ENCODE results near the gene EPM2AIP1. TPM values are rescaled to one million over a fixed set of nuclear protein-coding genes. Genes with fewer than 3 reads are reported as not detected.
"Not testable (repeated sequence)": the region's sequence is repeated elsewhere in the genome, so short reads cannot be mapped to it uniquely, and the experiment has no call there.

The EPM2AIP1 gene
- total and polyA plus RNA-seq, 5 experiments from 2014 or later = 5.1 to 43.5 (median 6.1) TPM

DNA sequence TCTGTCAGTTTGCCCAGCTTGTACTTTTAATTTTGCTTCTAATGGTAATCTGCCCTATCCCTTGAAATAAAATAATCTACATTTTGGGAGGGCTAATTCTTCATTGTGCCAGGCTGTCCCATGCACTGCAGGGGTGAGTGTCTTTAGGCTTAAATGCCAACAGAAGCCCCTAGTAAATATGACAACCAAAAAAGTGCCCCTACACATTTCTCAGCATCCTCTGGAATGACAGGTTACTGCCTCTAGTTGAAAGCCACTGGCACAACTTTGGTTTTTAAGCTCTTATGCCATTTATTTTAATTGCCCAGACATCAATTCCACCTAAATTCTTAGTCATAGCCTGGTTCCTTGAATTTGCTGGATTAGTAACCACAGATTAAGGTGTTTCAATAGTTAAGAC lies 3.4 kb downstream of the EPM2AIP1 start:
- H3K27ac Mint-ChIP-seq = peak overlapping the region in 5 of 10 donors; percentile 12 to 72 (median 52)
- peaks cover 13 to 35% (median 23%) of the 10 kb centered on the region in 4 donors for H3K4me1 Mint-ChIP-seq
- H3K36me3 Mint-ChIP-seq = peaks cover 6 to 37% (median 34%) of the 10 kb centered on the region in 3 donors
- peaks cover 0 to 8% (median 3%) of the 10 kb centered on the region in 9 donors for H3K9me3 Mint-ChIP-seq
- peak overlapping the region in 8 of 10 donors; percentile 16 to 74 (median 54) for H3K4me3 Mint-ChIP-seq
- DNase-seq = no peak
- no peak for ATAC-seq
- POLR2A ChIA-PET = no interaction called here
- H3K27me3 Mint-ChIP-seq = no peaks in the 10 kb centered on the region

DNA sequence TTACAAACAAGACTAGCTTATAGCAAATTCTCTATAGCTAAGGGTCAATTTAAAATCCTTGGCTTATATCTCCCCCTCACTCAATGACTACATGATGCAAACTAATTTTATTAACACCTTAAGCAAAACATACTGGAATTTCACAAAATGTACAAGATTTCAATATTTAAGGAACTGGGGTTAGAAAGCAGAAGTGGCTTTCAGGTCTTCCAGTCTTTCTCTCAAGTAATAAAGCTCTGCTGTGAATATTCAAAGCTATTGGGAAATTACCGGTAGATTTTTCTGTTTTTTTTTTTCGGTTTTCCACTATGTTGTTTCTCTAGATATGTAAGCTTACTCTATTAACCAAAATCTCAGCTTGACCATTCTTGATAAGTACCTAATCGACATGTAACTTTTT lies 3.9 kb downstream of the EPM2AIP1 start:
- peak overlapping the region in 9 of 10 donors; percentile 34 to 74 (median 56) for H3K4me3 Mint-ChIP-seq
- DNase-seq (no peak), ATAC-seq (no peak)
- peaks cover 0 to 8% (median 3%) of the 10 kb centered on the region in 9 donors for H3K9me3 Mint-ChIP-seq
- POLR2A ChIA-PET = interaction anchor here (0.6 to 1.4 kb wide), 2 partner anchors 44 to 1428 kb away, joined by 4 to 5 read pairs; partner anchors contain the start of gene TRANK1
- H3K4me1 Mint-ChIP-seq = peaks cover 13 to 35% (median 23%) of the 10 kb centered on the region in 4 donors
- no peaks in the 10 kb centered on the region for H3K27me3 Mint-ChIP-seq
- H3K27ac Mint-ChIP-seq = peak overlapping the region in 8 of 10 donors; percentile 1 to 72 (median 43)
- peaks cover 6 to 43% (median 39%) of the 10 kb centered on the region in 3 donors for H3K36me3 Mint-ChIP-seq

DNA sequence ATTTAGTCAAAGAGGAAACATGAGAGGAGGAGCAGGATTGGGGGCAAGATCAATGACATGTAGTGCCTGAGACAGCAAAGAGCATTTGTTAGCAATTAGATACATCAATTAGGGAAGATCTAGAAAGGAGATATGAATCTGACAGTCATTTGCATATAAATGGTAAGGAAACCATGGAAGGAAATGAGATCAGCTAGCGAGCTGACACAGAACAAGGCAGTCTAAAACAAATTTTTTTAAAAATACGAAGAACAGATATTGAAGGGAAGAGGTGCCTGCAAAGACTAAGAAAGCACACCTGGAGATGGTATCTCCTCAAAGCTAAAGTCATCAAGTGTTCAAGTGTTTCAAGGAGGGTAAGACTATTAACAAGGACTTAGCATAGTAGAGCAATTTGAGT lies 4.6 kb downstream of the EPM2AIP1 start:
- peaks cover 0 to 8% (median 3%) of the 10 kb centered on the region in 9 donors for H3K9me3 Mint-ChIP-seq
- H3K4me1 Mint-ChIP-seq = peaks cover 13 to 35% (median 23%) of the 10 kb centered on the region in 4 donors
- H3K36me3 Mint-ChIP-seq = peaks cover 6 to 50% (median 45%) of the 10 kb centered on the region in 3 donors
- no peaks in the 10 kb centered on the region for H3K27me3 Mint-ChIP-seq
- H3K27ac Mint-ChIP-seq = peak overlapping the region; percentile 8 to 79 (median 44)
- POLR2A ChIA-PET = interaction anchor here (1.4 kb wide), 1 partner anchor 44 kb away, joined by 4 read pairs; the partner anchor contains the start of gene TRANK1
- ATAC-seq (no peak), DNase-seq (peak in 1 of 10 donors; percentile 8)
- H3K4me3 Mint-ChIP-seq = peak overlapping the region in 9 of 10 donors; percentile 30 to 61 (median 47)

DNA sequence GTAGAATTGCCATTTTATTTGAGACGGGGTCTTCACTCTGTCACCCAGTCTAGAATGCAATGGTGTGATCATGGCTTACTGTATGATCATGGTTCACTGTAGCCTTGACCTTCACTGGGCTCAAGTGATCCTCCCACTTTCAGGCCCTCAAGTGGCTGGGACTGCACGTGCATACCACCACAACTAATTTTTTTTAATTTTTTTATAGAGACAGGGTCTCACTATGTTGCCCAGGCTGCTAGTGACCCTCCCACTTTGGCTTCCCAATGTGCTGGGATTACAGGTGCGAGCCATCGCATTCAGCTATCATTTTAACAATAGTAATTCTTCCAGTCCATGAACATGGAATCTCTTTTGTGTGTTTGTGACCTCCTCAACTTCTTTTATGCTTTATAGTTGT lies 11.9 kb downstream of the EPM2AIP1 start:
- H3K9me3 Mint-ChIP-seq = peaks cover 2 to 33% (median 21%) of the 10 kb centered on the region in 9 donors
- no peaks in the 10 kb centered on the region for H3K27me3 Mint-ChIP-seq
- H3K36me3 Mint-ChIP-seq = peaks cover 17 to 61% (median 56%) of the 10 kb centered on the region in 3 donors
- H3K27ac Mint-ChIP-seq = no peak overlapping the region
- POLR2A ChIA-PET = interaction anchor here (1.0 kb wide), 1 partner anchor 12 kb away, joined by 3 read pairs; the partner anchor contains the start of gene EPM2AIP1
- DNase-seq (no peak), ATAC-seq (no peak)
- no peak overlapping the region for H3K4me3 Mint-ChIP-seq
- H3K4me1 Mint-ChIP-seq = peaks cover 0 to 5% (median under 1%) of the 10 kb centered on the region in 4 donors

DNA sequence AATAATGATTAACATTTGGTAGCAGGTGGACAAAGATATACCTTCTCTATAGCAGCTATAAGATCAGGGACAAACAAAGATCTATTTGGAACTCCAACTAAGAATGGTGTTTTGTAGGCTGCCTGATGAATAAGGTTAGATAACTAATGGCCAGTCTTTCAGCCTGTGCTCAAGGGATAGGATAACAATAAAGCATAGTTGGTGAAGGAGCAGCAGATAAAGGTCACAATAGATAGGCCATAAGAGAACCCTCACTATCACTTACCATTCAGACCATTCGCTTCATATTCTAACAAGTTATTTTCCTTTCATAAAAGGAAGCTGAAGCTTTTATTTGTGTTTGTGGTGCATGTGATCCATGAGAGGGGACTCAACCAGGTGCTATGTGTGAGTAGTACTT lies 19.8 kb downstream of the EPM2AIP1 start:
- Mint-ChIP-seq H3K4me1 (peaks cover 8 to 23% (median 19%) of the 10 kb centered on the region in 4 donors), H3K27ac (no peak overlapping the region), H3K27me3 (no peaks in the 10 kb centered on the region), H3K4me3 (no peak overlapping the region), H3K9me3 (peaks cover 0 to 16% (median 2%) of the 10 kb centered on the region in 9 donors), H3K36me3 (peaks cover 0 to 9% (median 7%) of the 10 kb centered on the region in 3 donors)
- ATAC-seq (no peak), DNase-seq (no peak)
- POLR2A ChIA-PET = no interaction called here

DNA sequence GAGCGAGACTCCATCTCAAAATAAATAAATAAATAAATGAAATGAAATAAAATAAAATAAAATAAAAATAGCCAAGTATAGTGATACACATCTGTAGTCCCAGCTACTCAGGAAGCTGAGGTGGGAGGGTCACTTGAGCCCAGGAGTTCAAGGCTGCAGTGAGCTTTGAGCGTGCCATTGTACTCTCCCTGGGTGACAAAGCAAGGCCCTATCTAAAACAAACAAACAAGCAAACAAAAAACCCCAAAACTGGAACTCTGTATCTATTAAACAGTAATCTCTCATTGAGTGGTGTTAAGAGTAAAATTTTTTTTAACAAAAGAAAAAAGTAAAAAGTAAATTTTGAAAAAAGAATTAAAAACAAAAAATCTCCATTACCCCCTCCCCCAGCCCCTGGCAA lies 20.8 kb downstream of the EPM2AIP1 start:
- H3K27ac Mint-ChIP-seq = no peak overlapping the region
- H3K4me3 Mint-ChIP-seq = no peak overlapping the region
- H3K27me3 Mint-ChIP-seq = no peaks in the 10 kb centered on the region
- H3K36me3 Mint-ChIP-seq = peaks cover 0 to 9% (median 5%) of the 10 kb centered on the region in 3 donors
- DNase-seq (no peak), ATAC-seq (no peak)
- POLR2A ChIA-PET = no interaction called here
- H3K9me3 Mint-ChIP-seq = peaks cover 0 to 7% (median 0%) of the 10 kb centered on the region in 9 donors
- peaks cover 8 to 23% (median 19%) of the 10 kb centered on the region in 4 donors for H3K4me1 Mint-ChIP-seq

DNA sequence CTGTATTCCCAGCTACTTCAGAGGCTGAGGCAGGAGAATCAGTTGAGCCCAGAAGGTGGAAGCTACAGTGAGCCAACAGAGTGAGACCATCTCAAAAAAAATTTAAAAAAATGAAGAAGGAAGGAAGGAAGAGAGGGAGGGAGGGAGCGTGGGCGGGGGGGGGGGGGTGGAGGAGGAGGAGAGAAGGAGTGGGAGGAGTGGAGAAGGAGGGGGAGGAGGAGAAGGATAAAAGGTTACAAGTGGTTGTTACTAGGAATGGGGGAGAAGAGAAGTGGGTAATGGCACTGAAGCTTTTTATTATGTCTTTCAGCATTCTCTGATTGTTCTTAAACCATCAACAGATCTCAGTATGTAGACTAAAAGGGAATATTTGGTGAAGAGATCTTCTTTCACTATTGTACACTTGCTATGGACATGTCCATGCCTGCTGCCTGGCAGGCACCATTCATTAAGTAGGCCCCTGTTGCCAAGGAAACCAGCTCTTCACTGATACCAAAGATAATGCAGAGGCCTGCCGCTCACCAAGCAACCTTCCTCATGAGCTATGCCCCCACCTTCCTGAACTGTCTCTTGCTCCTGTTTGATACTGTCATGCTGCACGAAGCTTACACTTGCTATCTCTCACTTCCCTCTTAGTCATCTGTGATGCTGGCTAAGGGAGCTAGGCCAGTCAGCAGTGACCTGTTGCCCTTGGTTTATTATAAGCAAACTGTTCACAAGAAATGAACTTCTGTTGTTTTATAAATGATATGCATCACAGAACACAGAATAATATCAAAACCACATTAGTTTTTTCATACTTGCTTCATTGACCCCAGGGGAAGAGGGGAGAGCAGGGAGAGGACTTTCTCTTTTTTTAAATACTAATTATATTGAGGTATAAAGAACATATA lies 23.1 kb downstream of the EPM2AIP1 start:
- H3K4me3 Mint-ChIP-seq = peak overlapping the region in 4 of 10 donors; percentile 14 to 44 (median 32)
- peak overlapping the region in 8 of 10 donors; percentile 41 to 90 (median 52) for H3K27ac Mint-ChIP-seq
- peaks cover 0 to 9% (median 5%) of the 10 kb centered on the region in 3 donors for H3K36me3 Mint-ChIP-seq
- peaks cover 0 to under 1% (median 0%) of the 10 kb centered on the region in 9 donors for H3K9me3 Mint-ChIP-seq
- H3K4me1 Mint-ChIP-seq = peaks cover 8 to 27% (median 19%) of the 10 kb centered on the region in 4 donors
- peak; percentile 84 to 93 for ATAC-seq
- DNase-seq = peak in 5 of 10 donors; percentile 11 to 65 (median 24)
- POLR2A ChIA-PET = interaction anchor here (0.8 to 1.0 kb wide), 2 partner anchors 23 kb away, joined by 3 read pairs; partner anchors contain the start of genes EPM2AIP1 and MLH1
- H3K27me3 Mint-ChIP-seq = no peaks in the 10 kb centered on the region

DNA sequence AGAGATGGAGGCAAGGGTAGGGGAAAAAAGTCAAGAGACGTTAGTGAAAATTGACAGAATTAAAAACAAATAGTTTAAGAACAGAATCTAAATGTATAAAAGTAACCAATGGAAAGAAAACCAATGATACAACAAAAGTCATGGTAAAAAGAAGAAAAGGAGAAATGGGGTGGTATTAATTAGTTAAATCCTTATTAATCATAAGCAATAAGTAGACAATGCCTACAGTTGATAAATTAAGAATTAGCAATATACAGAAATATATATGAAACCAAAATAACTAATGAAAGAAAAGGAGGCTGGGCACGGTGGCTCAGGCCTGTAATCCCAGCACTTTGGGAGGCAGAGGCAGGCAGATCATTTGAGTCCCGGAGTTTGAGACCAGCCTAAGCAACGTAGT lies 23.8 kb downstream of the EPM2AIP1 start:
- no peaks in the 10 kb centered on the region for H3K27me3 Mint-ChIP-seq
- peaks cover 0 to 7% (median 3%) of the 10 kb centered on the region in 3 donors for H3K36me3 Mint-ChIP-seq
- H3K27ac Mint-ChIP-seq = peak overlapping the region in 5 of 10 donors; percentile 41 to 90 (median 58)
- H3K9me3 Mint-ChIP-seq = no peaks in the 10 kb centered on the region
- peak overlapping the region in 1 of 10 donors; percentile 44 for H3K4me3 Mint-ChIP-seq
- POLR2A ChIA-PET = interaction anchor here (0.8 kb wide), 1 partner anchor 24 kb away, joined by 3 read pairs; the partner anchor contains the start of genes EPM2AIP1 and MLH1
- no peak for DNase-seq
- ATAC-seq = no peak
- H3K4me1 Mint-ChIP-seq = peaks cover 8 to 32% (median 19%) of the 10 kb centered on the region in 4 donors

DNA sequence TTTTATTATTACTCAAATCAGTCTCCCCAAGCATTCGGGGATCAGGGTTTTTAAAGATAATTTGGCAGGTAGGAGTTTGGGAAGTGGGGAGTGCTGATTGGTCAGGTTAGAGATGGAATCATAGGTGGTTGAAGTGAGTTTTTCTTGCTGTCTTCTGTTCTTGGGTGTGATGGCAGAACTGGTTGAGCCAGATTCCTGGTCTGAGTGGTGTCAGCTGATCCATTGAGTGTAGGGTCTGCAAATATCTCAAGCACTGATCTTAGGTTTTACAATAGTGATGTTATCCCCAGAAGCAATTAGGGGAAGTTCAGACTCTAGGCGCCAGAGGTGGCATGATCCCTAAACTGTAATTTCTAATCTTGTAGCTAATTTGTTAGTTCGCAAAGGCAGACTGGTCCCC lies 27.5 kb downstream of the EPM2AIP1 start:
- H3K4me3 Mint-ChIP-seq = no peak overlapping the region
- no peak for ATAC-seq
- H3K36me3 Mint-ChIP-seq = no peaks in the 10 kb centered on the region
- H3K4me1 Mint-ChIP-seq = peaks cover 5 to 25% (median 13%) of the 10 kb centered on the region in 4 donors
- no peak for DNase-seq
- POLR2A ChIA-PET = no interaction called here
- H3K27ac Mint-ChIP-seq = no peak overlapping the region
- no peaks in the 10 kb centered on the region for H3K9me3 Mint-ChIP-seq
- no peaks in the 10 kb centered on the region for H3K27me3 Mint-ChIP-seq

DNA sequence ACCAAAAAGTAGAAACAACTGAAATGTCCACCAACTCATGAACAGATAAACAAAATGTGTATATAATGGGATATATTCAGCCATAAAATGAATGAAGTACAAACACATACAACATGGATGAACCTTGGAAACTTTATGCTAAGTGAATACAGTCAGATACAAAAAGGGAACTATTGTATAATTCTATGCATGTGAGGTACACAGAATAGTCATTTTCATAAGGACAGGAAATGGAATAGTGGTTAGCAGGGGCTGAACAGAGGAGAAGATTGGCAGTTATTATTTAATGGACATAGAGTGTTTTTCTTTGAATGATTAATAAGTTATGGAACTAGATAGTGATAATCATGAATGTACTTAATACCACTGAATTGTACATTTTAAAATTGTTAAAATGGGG lies 28.1 kb downstream of the EPM2AIP1 start:
- no peak for DNase-seq
- Mint-ChIP-seq H3K36me3 (no peaks in the 10 kb centered on the region), H3K27ac (no peak overlapping the region), H3K4me3 (no peak overlapping the region), H3K4me1 (peaks cover 2 to 19% (median 9%) of the 10 kb centered on the region in 4 donors), H3K27me3 (no peaks in the 10 kb centered on the region), H3K9me3 (no peaks in the 10 kb centered on the region)
- POLR2A ChIA-PET = no interaction called here
- ATAC-seq = no peak

DNA sequence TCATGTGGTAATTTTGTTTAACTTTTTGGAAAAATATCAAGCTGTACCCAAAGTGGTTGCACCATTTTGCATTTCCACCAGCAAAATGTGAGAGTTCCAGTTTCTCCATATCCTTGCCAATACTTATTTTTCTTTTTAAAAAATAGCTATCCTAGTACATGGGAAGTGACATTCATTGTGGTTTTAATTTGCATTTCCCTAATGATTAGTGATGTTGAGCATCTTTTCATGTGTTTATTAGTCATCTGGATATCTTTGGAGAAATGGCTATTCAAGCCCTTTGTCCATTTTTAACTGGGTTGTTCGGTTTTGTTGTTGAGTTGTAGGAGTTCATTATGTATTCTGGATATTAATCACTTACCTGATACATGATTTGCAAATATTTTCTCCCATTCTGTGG lies 28.6 kb downstream of the EPM2AIP1 start:
- Mint-ChIP-seq H3K4me3 (no peak overlapping the region), H3K9me3 (no peaks in the 10 kb centered on the region), H3K36me3 (no peaks in the 10 kb centered on the region), H3K27me3 (no peaks in the 10 kb centered on the region), H3K4me1 (peaks cover 0 to 14% (median 4%) of the 10 kb centered on the region in 4 donors), H3K27ac (no peak overlapping the region)
- DNase-seq (no peak), ATAC-seq (no peak)
- POLR2A ChIA-PET = no interaction called here

DNA sequence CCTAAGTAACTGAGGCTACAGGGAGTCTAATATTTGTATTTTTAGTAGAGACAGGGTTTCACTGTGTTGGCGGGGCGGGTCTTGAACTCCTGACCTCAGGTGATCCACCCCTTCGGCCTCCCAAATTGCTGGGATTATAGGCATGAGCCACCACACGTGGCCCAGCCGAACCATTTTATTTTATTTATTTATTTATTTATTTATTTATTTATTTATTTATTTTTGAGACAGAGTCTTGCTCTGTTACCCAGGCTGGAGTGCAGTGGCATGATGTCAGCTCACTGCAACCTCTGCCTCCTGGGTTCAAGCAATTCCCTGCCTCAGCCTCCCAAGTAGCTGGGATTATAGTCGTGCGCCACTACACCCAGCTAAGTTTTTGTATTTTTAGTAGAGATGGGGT lies 29.9 kb downstream of the EPM2AIP1 start:
- ATAC-seq, H3K9me3 Mint-ChIP-seq, H3K27ac Mint-ChIP-seq, DNase-seq, POLR2A ChIA-PET, H3K4me3 Mint-ChIP-seq, H3K27me3 Mint-ChIP-seq, H3K36me3 Mint-ChIP-seq: not testable (repeated sequence)
- H3K4me1 Mint-ChIP-seq = peaks cover 0 to 16% (median 2%) of the 10 kb centered on the region in 4 donors

DNA sequence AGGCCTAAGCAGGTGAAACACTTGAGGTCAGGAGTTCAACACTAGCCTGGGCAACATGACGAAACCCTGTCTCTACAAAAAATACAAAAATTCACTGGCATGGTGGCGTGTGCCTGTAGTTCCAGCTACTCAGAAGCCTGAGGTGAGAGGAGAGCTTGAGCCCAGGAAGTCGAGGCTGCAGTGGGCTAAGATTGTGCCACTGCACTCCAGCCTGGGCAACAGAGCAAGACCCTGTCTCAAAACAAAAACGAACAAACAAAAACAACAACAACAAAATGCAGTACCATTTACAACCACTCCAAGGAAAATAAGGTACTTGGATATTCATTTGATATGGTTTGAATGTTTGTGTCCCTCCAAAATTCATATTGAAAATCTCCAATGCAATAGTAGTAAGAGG lies 32.4 kb downstream of the EPM2AIP1 start:
- ATAC-seq (no peak), DNase-seq (no peak)
- Mint-ChIP-seq H3K27ac (peak overlapping the region in 1 of 10 donors; percentile 8), H3K36me3 (no peaks in the 10 kb centered on the region), H3K4me1 (peaks cover 0 to 19% (median 2%) of the 10 kb centered on the region in 4 donors), H3K27me3 (no peaks in the 10 kb centered on the region), H3K4me3 (no peak overlapping the region), H3K9me3 (no peaks in the 10 kb centered on the region)
- POLR2A ChIA-PET = no interaction called here

Data from naive thymus-derived CD8-positive, alpha-beta T cell (primary cell).